Jurkat, Clone E6-1 (cell line): ENCODE data around the gene PDE1A.

Experiments
- DNase-seq: peaks from one replicate; pipeline ENCODE4 v3.0.0-alpha.2; 2011; ENCODE audit warnings: low read depth, low spot score
- H3K4me3 ChIP-seq: 2 replicates; pipeline ENCODE4 v1.5.1; 2011; ENCODE audit warnings: mild to moderate bottlenecking, low read length, control low read depth, moderate library complexity

Gene PDE1A

GRCh38 chr2:182113334-182113733 lies 313.5 kb downstream of the PDE1A start:
- H3K4me3 ChIP-seq = no peak overlapping the region
- no peak for DNase-seq

DNA sequence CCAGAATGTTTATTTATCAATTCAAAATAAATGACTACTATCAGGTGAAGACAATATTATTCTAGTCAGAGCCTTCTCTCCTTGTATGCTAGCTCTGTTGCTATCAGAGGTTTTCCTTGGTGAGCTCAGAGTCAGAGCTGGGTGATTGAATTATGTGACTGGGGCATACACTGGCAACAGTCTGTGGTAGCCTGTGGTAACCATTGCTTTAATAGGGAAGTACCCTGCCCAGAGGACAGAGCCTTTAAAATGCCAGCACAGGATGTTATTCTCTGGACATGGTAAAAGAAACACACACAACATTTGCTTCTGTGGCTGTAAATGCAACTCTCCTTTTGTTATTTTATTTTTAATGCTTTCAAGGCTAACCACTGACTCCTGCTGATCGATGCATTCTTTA lies 316.5 kb downstream of the PDE1A start:
- no peak for DNase-seq
- H3K4me3 ChIP-seq = no peak overlapping the region

GRCh38 chr2:182103526-182103925 lies 323.3 kb downstream of the PDE1A start:
- DNase-seq = no peak
- H3K4me3 ChIP-seq = no peak overlapping the region

- peak; percentile 37 for DNase-seq
- no peak overlapping the region for H3K4me3 ChIP-seq
Observed at GRCh38 chr2:182101263-182101662, 325.6 kb downstream of the PDE1A start.

GRCh38 chr2:182098648-182099047 lies 328.2 kb downstream of the PDE1A start:
- no peak for DNase-seq
- no peak overlapping the region for H3K4me3 ChIP-seq

- no peak overlapping the region for H3K4me3 ChIP-seq
- DNase-seq = no peak
Observed at GRCh38 chr2:182097571-182098164, 329.2 kb downstream of the PDE1A start.

GRCh38 chr2:182090486-182090885 lies 336.4 kb downstream of the PDE1A start:
- no peak overlapping the region for H3K4me3 ChIP-seq
- DNase-seq = no peak
